Brain microvascular endothelial cell (primary cell): ENCODE measurements around the gene FHDC1.

Source experiments
- DNase-seq: peaks from one replicate; pipeline ENCODE4 v3.0.0-alpha.2; 2020
- H3K27ac ChIP-seq: fragments of 250-450 bp; sonication (Bioruptor Pico); 2 replicates; pipeline ENCODE4 v1.5.1; 2020; ENCODE audit warnings: mild to moderate bottlenecking, moderate library complexity
- H3K27me3 ChIP-seq: fragments of 250-450 bp; sonication (Bioruptor Pico); replicated peaks from 2 replicates; pipeline ENCODE4 v1.5.1; 2020; ENCODE audit warnings: mild to moderate bottlenecking
- H3K36me3 ChIP-seq: fragments of 250-450 bp; sonication (Bioruptor Pico); replicated peaks from 2 replicates; pipeline ENCODE4 v1.5.1; 2020; ENCODE audit warnings: mild to moderate bottlenecking
- H3K4me3 ChIP-seq: 2 replicates; pipeline ENCODE4 v1.5.1; 2011; ENCODE audit warnings: low read depth, mild to moderate bottlenecking, control low read depth, low read length, moderate library complexity
- in situ Hi-C: cut with HindIII; loops from 2 replicates; pipeline ENCODE4 v1.10.0; 2017; ENCODE audit warnings: low sequenced_read_pairs, low pct_ligation_motif_present
- TF ChIP-seq, protein P1 (sequence below): IDR thresholded peaks from 2 replicates; pipeline ENCODE4 v1.5.1; 2011; ENCODE audit warnings: low read depth, mild to moderate bottlenecking, moderate library complexity, low read length, control low read depth, inconsistent platforms; ENCODE audit errors: missing control alignments

FHDC1 gene

GRCh38 chr4:152917543-152918395 is 18.4 kb upstream of the FHDC1 start:
- Histone ChIP-seq H3K4me3 (no peak overlapping the region), H3K27ac (no peak overlapping the region), H3K27me3 (no peaks in the 10 kb centered on the region), H3K36me3 (peaks cover 7% of the 10 kb centered on the region)
- DNase-seq = no peak
- in situ Hi-C loops = no loop called here
- TF ChIP-seq, protein P1, sequence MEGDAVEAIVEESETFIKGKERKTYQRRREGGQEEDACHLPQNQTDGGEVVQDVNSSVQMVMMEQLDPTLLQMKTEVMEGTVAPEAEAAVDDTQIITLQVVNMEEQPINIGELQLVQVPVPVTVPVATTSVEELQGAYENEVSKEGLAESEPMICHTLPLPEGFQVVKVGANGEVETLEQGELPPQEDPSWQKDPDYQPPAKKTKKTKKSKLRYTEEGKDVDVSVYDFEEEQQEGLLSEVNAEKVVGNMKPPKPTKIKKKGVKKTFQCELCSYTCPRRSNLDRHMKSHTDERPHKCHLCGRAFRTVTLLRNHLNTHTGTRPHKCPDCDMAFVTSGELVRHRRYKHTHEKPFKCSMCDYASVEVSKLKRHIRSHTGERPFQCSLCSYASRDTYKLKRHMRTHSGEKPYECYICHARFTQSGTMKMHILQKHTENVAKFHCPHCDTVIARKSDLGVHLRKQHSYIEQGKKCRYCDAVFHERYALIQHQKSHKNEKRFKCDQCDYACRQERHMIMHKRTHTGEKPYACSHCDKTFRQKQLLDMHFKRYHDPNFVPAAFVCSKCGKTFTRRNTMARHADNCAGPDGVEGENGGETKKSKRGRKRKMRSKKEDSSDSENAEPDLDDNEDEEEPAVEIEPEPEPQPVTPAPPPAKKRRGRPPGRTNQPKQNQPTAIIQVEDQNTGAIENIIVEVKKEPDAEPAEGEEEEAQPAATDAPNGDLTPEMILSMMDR = no peak

DNA sequence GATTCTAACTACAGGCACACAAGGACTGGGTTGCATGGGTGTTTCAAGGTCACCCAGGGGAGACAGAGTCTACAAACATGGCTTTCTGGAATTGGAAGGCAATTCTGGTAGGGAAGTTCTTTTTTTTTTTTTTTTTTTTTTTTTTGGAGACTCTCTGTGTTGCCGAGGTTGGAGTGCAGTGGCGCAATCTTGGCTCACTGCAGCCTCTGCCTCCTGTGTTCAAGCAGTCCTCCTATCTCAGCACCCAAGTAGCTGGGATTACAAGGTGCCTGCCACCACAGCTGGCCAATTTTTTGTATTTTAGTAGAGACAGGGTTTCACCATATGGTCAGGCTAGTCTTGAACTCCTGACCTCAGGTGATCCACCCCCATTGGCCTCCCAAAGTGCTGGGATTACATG is 16.3 kb upstream of the FHDC1 start:
- H3K4me3 ChIP-seq = no peak overlapping the region
- TF ChIP-seq, protein P1 = no peak
- in situ Hi-C loops = no loop called here
- H3K36me3 ChIP-seq = peaks cover 7% of the 10 kb centered on the region
- DNase-seq = no peak
- no peaks in the 10 kb centered on the region for H3K27me3 ChIP-seq
- no peak overlapping the region for H3K27ac ChIP-seq

DNA sequence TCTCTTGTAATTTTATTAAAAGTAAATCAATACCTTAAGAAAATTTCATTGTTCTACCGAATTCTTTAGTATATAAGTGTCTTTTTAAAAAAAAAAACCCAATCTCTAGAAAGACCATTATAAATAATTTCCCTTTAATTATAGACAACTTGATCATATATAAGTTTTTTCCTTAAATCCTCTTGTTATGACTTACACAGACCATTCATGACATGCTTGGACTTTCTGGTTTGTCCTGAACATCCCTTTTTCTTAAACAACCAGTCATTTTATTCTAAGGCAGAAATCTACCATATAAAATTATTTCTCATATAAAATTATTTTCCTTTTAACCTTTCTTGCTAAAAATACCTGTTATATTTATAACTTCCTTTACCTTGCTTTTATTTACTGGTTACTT is 15.4 kb upstream of the FHDC1 start:
- Histone ChIP-seq H3K36me3 (peaks cover 7% of the 10 kb centered on the region), H3K4me3 (no peak overlapping the region), H3K27me3 (no peaks in the 10 kb centered on the region), H3K27ac (no peak overlapping the region)
- DNase-seq = no peak
- TF ChIP-seq, protein P1 = no peak
- in situ Hi-C loops = no loop called here

- in situ Hi-C loops = no loop called here
- TF ChIP-seq, protein P1 = no peak
- no peak overlapping the region for H3K27ac ChIP-seq
Observed at GRCh38 chr4:152921284-152921683, 14.8 kb upstream of the FHDC1 start.

GRCh38 chr4:152925851-152926250 is 10.3 kb upstream of the FHDC1 start:
- Histone ChIP-seq H3K27me3 (no peaks in the 10 kb centered on the region), H3K36me3 (no peaks in the 10 kb centered on the region), H3K27ac (no peak overlapping the region), H3K4me3 (no peak overlapping the region)
- in situ Hi-C loops = no loop called here
- DNase-seq = no peak
- TF ChIP-seq, protein P1 = no peak

More at GRCh38 chr4:152921284-152921683, 14.8 kb upstream of the FHDC1 start:
- Histone ChIP-seq H3K36me3 (peaks cover 7% of the 10 kb centered on the region), H3K4me3 (no peak overlapping the region), H3K27me3 (no peaks in the 10 kb centered on the region)
- no peak for DNase-seq
